ENCODE data around the gene STX1B. TPM values are rescaled to one million over a fixed set of nuclear protein-coding genes. Genes with fewer than 3 reads are reported as not detected.
"Not testable (repeated sequence)": the region's sequence is repeated elsewhere in the genome, so short reads cannot be mapped to it uniquely, and the experiment has no call there.

The STX1B gene
- total RNA-seq, 6 experiments from 2014 or later = 6.7 to 9.9 (median 7.1) TPM

GRCh38 chr16:30941600-30942425 lies 68.6 kb downstream of the STX1B start:
- Mint-ChIP-seq H3K36me3 (ENCODE audit: low read depth) (peaks cover 31% of the 10 kb centered on the region), H3K9me3 (no peaks in the 10 kb centered on the region), H3K4me3 (no peak overlapping the region), H3K27me3 (ENCODE audit: insufficient read depth) (no peaks in the 10 kb centered on the region; the same call in 1 of the 2 replicates), H3K4me1 (ENCODE audit: low read depth) (peaks cover 30% of the 10 kb centered on the region), H3K27ac (peak overlapping the region; percentile 58)
- peak; percentile 56 for DNase-seq
- TF ChIP-seq CTCF (IDR thresholded peaks at IDR 0.05) = peak; percentile 90

GRCh38 chr16:30939571-30939970 lies 70.9 kb downstream of the STX1B start:
- not testable (repeated sequence) for H3K9me3 Mint-ChIP-seq; DNase-seq; H3K27me3 Mint-ChIP-seq (ENCODE audit: insufficient read depth); H3K4me3 Mint-ChIP-seq
- Mint-ChIP-seq H3K36me3 (ENCODE audit: low read depth) (peaks cover 29% of the 10 kb centered on the region), H3K4me1 (ENCODE audit: low read depth) (peaks cover 30% of the 10 kb centered on the region), H3K27ac (peak overlapping the region; percentile 96)

Other genes starting within 250 kb of the STX1B start
- gene CFAP119, start 248.6 kb downstream of the STX1B start, total RNA-seq (2021; fragmentation: NEBNext Ultra II Directional; extraction: Animal tissue kit (Norgen Biotek cat#: 25700)) = 1 to 10 TPM; 4.3 to 7.6 (median 5.1) TPM
- 100 to 1,000 TPM in 5 of 6 experiments, 10 to 100 TPM in 1; 98.2 to 120 (median 104) TPM for gene RNF40, start 248.3 kb downstream of the STX1B start, total RNA-seq (2021; fragmentation: NEBNext Ultra II Directional; extraction: Animal tissue kit (Norgen Biotek cat#: 25700))
- 10 to 100 TPM; 19.4 to 21.8 (median 21.0) TPM for gene ZNF629, start 223.4 kb downstream of the STX1B start, total RNA-seq (2021; fragmentation: NEBNext Ultra II Directional; extraction: Animal tissue kit (Norgen Biotek cat#: 25700))
- gene BCL7C, start 116.6 kb downstream of the STX1B start, total RNA-seq (2021; fragmentation: NEBNext Ultra II Directional; extraction: Animal tissue kit (Norgen Biotek cat#: 25700)) = 10 to 100 TPM; 42.7 to 52.7 (median 48.4) TPM
- gene CTF1, start 114.0 kb downstream of the STX1B start, total RNA-seq (2021; fragmentation: NEBNext Ultra II Directional; extraction: Animal tissue kit (Norgen Biotek cat#: 25700)) = 10 to 100 TPM; 12.0 to 16.3 (median 14.0) TPM
- gene FBXL19, start 87.1 kb downstream of the STX1B start, total RNA-seq (2021; fragmentation: NEBNext Ultra II Directional; extraction: Animal tissue kit (Norgen Biotek cat#: 25700)) = 10 to 100 TPM; 21.9 to 25.8 (median 23.4) TPM
- 10 to 100 TPM; 15.2 to 26.2 (median 18.4) TPM for gene ORAI3, start 61.6 kb downstream of the STX1B start, total RNA-seq (2021; fragmentation: NEBNext Ultra II Directional; extraction: Animal tissue kit (Norgen Biotek cat#: 25700))
- 10 to 100 TPM; 13.4 to 15.8 (median 14.4) TPM for gene SETD1A, start 52.9 kb downstream of the STX1B start, total RNA-seq (2021; fragmentation: NEBNext Ultra II Directional; extraction: Animal tissue kit (Norgen Biotek cat#: 25700))
- 10 to 100 TPM; 15.1 to 24.6 (median 18.6) TPM for gene HSD3B7, start 25.4 kb downstream of the STX1B start, total RNA-seq (2021; fragmentation: NEBNext Ultra II Directional; extraction: Animal tissue kit (Norgen Biotek cat#: 25700))
- 10 to 100 TPM; 56.3 to 71.2 (median 64.2) TPM for gene STX4, start 22.9 kb upstream of the STX1B start, total RNA-seq (2021; fragmentation: NEBNext Ultra II Directional; extraction: Animal tissue kit (Norgen Biotek cat#: 25700))
- gene ZNF668, start 63.6 kb upstream of the STX1B start, total RNA-seq (2021; fragmentation: NEBNext Ultra II Directional; extraction: Animal tissue kit (Norgen Biotek cat#: 25700)) = 10 to 100 TPM; 15.0 to 24.5 (median 17.5) TPM
- gene ZNF646, start 63.8 kb upstream of the STX1B start, total RNA-seq (2021; fragmentation: NEBNext Ultra II Directional; extraction: Animal tissue kit (Norgen Biotek cat#: 25700)) = 10 to 100 TPM; 13.0 to 16.3 (median 14.7) TPM
- 1 to 10 TPM in 5 of 6 experiments, under 1 TPM in 1; 0.85 to 2.6 (median 1.4) TPM for gene PRSS53, start 78.3 kb upstream of the STX1B start, total RNA-seq (2021; fragmentation: NEBNext Ultra II Directional; extraction: Animal tissue kit (Norgen Biotek cat#: 25700))
- gene VKORC1, start 84.2 kb upstream of the STX1B start, total RNA-seq (2021; fragmentation: NEBNext Ultra II Directional; extraction: Animal tissue kit (Norgen Biotek cat#: 25700)) = 100 to 1,000 TPM; 123 to 184 (median 130) TPM
- gene BCKDK, start 97.7 kb upstream of the STX1B start, total RNA-seq (2021; fragmentation: NEBNext Ultra II Directional; extraction: Animal tissue kit (Norgen Biotek cat#: 25700)) = 10 to 100 TPM; 56.8 to 64.8 (median 59.4) TPM
- 10 to 100 TPM; 28.1 to 31.8 (median 29.6) TPM for gene KAT8, start 107.0 kb upstream of the STX1B start, total RNA-seq (2021; fragmentation: NEBNext Ultra II Directional; extraction: Animal tissue kit (Norgen Biotek cat#: 25700))
- gene PRSS8, start 125.1 kb upstream of the STX1B start, total RNA-seq (2021; fragmentation: NEBNext Ultra II Directional; extraction: Animal tissue kit (Norgen Biotek cat#: 25700)) = not detected
- under 1 TPM in 4 of 6 experiments, not detected in 2; 0.38 to 0.60 (median 0.47) TPM for gene PRSS36, start 139.4 kb upstream of the STX1B start, total RNA-seq (2021; fragmentation: NEBNext Ultra II Directional; extraction: Animal tissue kit (Norgen Biotek cat#: 25700))
- 100 to 1,000 TPM; 275 to 504 (median 422) TPM for gene FUS, start 169.5 kb upstream of the STX1B start, total RNA-seq (2021; fragmentation: NEBNext Ultra II Directional; extraction: Animal tissue kit (Norgen Biotek cat#: 25700))
- 10 to 100 TPM; 13.0 to 23.1 (median 22.5) TPM for gene PYCARD, start 192.1 kb upstream of the STX1B start, total RNA-seq (2021; fragmentation: NEBNext Ultra II Directional; extraction: Animal tissue kit (Norgen Biotek cat#: 25700))
- under 1 TPM in 1 of 6 experiments, not detected in 5; 0.05 TPM for gene TRIM72, start 203.5 kb upstream of the STX1B start, total RNA-seq (2021; fragmentation: NEBNext Ultra II Directional; extraction: Animal tissue kit (Norgen Biotek cat#: 25700))
- not detected for gene PYDC1, start 206.5 kb upstream of the STX1B start, total RNA-seq (2021; fragmentation: NEBNext Ultra II Directional; extraction: Animal tissue kit (Norgen Biotek cat#: 25700))
- gene ITGAM, start 249.3 kb upstream of the STX1B start, total RNA-seq (2021; fragmentation: NEBNext Ultra II Directional; extraction: Animal tissue kit (Norgen Biotek cat#: 25700)) = not detected